Activated T-cell treated with anti-CD3 and anti-CD28 coated beads for 48 hours (primary cell): Measurements from ENCODE around the gene SCN4B.
"Not testable (repeated sequence)": the region's sequence is repeated elsewhere in the genome, so short reads cannot be mapped to it uniquely, and the experiment has no call there.

Experiments
- DNase-seq: peaks from one replicate; pipeline ENCODE4 v3.0.0-alpha.2; 2020; ENCODE audit warnings: low read depth

SCN4B gene, protein sequence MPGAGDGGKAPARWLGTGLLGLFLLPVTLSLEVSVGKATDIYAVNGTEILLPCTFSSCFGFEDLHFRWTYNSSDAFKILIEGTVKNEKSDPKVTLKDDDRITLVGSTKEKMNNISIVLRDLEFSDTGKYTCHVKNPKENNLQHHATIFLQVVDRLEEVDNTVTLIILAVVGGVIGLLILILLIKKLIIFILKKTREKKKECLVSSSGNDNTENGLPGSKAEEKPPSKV

DNA sequence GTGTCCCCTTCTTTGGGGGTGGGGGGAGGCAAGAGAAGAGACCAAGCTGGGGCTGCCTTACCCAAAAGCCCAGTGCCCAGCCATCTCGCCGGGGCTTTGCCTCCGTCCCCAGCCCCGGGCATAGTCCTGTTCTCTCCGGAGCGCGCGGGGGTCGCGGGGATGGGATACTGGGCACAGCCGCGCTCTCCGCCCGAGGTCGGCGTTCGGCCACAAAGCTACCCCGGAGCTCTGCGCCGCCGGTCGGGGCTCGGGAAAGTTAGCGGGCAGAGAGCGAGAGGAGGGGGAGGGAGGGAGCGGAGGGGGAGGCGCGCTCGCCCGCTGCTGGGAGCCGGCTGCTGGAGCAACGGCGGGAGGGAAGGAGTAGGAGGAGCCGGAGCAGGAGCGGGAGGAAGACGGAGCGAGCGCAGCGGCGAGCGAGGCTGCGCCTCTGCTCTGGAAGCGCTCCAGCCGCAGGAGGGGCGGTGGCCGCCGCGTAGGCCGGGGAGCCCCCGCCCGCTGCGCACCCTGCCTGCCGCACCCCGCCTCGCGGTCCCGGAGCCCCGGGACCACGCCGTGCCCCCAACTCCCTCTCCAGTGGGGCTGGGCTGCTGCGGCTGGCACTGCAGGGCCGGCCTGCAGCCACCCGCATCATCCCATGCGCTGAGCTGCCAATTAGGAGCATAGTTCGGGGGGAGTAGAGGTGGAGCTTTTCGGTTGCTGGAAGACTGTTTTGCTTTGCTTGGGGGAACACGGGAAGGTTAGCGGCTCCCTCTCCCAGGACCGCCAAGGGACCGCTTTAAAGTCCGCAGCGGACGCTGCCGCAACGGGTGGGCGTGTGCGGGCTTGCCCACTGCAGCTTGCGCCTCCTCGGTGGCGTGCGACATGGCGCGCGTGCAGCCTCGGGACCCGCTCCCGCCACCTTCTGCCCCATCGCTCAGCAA is at the start of gene SCN4B:
Gene SCN4B (minus strand): TSS at position 272 of the 920 bp plus-strand sequence. CDS start 150 bp downstream, at position 122.
- DNase-seq = no peak

DNA sequence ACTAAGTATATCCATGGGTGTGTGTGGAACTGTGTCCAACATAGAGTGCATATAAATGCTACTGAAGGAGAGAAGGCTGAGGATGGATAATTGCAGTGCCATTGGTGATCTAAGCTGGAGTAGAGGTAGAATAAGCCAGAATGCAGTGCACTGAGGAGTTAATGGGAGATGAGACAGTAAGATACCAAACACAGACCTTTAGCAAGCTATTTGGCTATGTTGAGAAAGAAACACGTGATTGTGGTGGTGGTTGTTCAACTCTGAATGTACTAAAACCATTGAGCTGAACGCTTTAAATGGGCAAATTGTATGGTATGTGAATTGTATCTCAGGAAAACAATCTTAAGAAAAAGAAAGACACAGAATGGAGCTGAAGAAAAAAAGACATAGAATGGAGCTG is 49.3 kb upstream of the SCN4B start:
- DNase-seq = no peak

DNA sequence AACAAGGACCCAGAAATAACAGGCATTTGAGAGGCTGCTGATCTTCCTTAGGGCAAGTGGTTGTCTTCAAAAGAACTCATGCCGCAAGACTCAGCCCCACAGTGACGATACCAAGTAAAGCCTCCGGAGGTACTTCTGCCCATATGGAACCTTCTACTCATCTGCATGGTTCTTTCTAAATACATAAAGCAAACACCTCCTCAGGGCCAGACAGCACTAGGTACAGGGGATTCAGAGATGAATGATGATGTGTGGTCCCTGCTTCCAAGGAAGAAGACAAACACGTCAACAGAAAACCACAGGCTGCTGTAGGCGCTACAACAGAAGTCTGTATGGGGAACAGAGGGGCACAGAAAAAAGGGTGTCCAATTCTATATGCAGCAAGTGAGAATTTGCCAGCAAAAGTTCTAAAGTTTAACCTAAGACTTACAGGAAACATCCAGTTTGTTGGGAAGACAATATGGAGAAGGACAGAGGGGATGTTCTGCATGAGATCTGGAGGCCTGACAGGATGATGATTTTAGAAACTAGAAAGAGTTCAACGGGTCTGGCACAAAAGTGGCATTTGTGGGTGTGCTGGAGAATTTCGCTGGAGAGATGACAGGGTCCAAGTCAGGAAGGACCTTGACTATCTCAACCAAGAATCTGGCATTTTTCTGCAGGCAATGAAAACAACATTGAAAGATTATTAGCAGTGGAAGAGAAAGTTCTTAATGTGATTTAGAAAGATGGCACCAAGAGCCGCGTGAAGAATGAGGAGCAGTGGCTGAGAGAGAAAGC is 48.5 kb upstream of the SCN4B start:
- DNase-seq = no peak

DNA sequence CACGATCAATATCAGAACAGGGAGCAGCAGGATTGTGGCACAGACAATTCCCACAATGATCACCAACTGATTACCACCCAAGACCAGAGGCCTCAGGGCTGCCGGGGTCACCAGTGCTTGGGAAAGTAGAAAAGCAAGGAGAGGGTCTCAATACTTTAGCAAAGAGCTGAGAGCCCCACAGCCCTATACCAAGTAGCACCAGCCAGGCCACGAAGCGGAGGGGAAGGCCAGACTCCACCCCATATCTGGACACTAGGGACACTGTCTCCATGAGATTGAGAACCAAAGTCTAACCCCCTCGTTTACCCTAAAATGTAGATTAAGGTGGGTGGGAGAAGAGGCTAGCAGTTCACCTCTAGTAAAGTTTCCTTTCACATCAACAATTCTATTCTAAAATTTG is 47.9 kb upstream of the SCN4B start:
- DNase-seq = no peak

DNA sequence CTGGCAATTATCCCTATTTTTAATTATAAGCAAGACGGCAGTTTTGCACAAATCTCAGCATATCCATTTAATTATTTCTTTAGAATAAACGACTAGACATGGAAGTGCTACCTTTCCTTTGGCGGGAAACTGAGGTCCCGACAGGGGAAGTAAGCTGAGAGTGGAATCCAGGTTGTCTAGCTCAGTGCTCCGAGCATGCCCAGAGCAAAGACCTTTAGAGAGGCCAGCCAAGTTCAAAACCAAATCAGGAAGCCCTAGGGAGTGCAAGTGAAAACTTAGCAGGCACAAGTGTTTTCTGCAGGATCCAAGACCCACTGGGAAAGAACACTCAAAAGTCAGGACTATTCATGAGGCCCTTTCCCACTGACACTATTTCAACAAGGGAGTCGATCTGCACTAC is 46.5 kb upstream of the SCN4B start:
- DNase-seq = no peak

DNA sequence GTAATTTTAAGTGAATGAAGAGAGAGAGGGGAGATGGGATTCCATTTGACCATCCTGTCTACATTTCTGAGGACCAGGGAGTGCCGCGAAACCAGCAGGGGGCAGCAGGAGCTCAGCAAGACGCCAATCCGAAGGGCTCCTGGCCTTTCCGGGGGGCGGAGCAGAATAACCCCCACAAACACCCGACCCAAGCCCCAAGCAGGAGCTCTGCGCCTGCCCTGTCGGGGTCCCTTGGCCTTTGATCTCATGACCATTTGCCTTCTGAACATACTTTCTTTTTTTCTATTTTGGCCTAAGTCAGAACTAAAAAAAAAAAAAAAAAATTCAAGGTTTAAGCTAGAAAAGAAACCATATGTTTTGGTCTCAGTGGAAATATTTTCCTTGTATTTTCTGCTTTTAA is 45.7 kb upstream of the SCN4B start:
- peak; percentile 82 for DNase-seq

DNA sequence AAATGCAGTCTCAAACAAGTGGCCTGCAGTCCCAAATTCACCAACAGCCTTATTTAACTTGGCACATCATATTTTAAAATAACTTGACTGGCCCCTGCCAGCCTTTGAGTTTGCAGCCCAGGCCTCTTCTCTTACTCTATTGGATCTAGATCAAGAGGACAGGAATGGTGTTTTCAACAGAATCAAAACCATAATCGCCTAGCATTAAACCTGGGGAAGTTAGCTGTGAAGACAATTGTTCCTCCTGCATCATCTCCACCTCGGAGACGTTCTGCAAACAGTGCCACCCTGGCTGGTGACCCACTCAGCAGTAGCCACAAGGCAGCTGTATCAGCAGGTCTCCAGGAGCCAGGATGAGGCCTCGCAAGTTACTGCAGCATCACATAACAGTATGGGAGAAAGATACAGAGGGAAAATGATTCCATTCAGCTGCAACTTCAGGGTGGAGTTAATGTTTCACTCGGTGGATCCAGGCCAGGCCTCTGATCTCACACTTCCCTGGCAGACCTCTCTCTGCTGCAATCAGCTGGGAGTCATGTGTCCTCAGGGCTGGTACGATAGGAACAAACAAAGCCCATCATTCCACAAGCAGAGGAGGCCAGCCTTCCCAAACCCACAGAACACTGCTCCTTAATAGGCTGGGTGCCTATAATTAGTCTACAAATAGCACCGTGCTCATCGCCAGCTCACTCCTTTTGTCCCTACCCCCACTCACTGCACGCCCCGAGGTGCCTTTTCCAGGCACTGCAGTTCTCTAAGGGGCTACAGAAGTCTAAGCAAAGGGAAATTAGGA is 42.4 kb upstream of the SCN4B start:
- no peak for DNase-seq

DNA sequence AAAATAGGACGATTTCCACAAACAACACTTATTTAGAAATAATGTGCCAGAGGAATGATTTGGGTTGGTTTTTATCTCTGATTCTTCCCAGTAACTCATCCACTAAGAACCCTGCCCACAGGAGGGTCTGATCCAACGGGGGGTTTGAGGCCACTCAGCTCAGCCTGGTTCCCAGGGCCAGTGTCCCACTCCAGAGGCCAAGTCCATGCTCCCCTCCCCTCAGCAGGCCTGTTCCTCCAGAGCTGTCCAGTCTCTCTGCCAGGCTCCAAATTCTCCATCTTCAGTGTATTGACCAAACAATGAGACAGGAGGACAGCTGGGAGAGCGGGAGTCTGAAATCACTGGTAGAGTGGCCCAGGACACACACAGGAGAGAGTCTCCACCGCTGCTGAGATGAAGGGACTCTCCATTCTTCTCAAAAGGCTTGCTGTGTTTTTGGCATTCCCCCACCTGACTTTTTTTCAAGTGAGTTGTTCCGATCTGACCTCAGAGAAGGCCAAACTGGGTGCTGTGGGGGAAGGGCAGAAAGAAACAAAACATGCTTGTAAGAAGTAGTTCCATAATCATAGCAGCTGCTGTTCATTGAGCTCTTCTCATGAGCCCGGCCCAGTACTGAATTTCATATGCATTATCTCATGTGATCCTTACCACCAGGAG is 41.4 kb upstream of the SCN4B start:
- no peak for DNase-seq

DNA sequence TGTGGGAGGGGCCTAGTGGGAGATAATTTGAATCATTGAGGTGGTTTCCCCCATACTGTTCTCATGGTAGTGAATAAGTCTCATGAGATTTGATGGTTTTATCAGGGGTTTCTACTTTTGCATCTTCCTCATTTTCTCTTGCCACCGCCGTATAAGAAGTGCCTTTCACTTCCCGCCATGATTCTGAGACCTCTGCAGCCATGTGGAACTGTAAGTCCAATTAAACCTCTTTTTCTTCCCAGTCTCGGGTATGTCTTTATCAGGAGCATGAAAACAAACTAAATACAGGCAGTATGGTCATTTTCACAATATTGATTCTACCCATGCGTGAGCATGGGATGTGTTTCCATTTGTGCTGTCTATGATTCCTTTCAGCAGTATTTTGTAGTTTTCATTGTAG is 40.2 kb upstream of the SCN4B start:
- DNase-seq = not testable (repeated sequence)

DNA sequence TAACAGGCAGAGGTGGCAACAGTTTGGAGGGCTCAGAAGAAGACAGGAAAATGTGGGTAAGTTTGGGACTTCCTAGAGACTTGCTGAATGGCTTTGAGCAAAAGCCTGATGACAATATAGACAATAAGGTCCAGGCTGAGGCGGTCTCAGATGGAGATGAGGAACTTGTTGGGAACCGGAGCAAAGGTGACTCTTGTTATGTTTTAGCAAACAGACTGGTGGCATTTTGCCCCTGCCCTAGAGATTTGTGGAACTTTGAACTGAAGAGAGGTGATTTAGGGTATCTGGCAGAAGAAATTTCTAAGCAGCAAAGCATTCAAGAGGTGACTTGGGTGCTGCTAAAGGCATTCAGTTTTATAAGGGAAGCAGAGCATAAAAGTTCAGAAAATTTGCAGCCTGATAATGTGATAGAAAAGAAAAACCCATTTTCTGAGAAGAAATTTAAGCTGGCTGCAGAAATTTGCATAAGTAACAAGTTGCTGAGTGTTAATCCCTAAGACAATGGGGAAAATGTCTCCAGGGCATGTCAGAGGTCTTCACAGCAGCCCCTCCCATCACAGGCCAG is 38.4 kb upstream of the SCN4B start:
- not testable (repeated sequence) for DNase-seq

DNA sequence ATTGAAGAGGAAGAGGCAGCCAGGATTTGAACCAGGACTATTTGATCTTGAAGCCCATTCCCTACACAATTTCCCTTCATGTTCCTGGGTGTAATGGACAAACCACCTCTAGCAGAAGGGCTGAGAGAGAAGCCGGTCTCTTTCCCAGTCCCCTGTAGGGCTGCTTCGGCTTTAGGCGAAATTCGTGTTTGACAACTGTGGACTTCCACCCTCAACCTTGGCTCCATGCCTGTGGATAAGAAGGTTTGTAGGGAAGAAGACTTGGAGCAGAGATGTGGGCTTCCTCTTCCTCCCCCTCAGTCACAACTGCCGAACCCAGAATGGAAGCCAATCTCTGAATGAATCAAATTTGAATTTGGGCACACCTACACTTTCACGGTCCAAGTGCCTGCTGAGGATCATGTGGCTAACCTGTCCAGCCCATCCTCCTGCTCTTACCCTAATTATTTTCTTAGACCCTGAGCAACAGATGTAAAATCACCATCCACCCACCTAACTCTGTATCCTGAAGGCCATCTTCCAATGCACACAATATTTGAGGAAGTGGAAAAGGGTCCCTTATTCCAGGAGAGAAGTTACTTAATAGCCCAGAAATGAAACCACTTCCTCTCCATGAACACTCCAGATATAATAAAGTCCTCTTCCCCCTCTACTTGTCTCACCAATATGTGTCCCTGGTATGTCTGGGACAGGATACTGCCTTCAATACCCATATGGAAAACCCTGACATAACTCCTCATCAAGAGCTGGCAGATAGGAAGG is 33.9 kb upstream of the SCN4B start:
- DNase-seq = no peak

DNA sequence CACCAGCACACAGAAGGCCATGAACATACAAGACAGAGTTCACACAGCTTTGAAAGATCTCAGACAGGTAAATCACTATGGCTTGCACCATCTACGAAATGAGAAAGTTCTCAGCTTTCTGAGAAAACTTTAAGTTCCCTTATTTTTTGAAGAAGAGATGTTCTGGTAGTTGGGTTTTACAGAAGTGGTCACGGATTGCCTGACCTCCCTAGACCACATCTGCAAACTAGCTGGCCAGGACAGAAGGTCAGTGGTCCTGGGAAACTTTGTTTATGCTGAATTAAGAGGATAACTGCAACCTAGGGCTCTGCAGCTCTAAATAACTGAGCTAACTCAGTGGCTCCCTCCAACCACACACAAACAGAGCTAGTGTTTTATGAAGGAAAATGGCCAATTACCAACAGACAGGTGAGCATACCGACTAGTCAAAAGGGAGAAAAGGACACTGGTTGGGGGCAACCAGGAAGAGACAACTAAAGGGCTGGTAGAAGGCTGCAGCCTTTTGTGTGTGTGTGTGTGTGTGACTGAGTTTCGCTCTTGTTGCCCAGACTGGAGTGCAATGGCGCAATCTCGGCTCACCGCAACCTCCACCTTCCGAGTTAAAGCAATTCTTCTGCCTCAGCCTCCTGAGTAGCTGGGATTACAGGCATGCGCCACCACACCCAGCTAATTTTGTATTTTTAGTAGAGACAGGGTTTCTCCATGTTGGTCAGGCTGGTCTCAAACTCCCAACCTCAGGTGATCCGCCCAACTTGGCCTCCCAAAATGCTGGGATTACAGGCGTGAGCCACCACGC is 32.4 kb upstream of the SCN4B start:
- no peak for DNase-seq

DNA sequence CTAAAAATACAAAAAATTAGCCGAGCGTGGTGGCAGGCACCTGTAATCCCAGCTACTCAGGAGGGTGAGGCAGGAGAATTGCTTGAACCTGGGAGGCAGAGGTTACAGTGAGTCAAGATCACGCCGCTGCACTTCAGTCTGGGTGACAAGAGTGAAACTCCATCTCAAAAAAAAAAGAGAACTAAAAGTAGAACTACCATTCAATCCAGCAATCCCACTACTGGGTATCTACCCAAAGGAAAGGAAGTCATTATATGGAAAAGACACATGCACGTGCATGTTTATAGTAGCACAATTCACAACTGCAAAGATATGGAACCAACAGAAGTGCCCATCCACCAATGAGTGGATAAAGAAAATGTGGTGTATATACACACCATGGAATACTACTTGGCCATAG is 31.1 kb upstream of the SCN4B start:
- not testable (repeated sequence) for DNase-seq

DNA sequence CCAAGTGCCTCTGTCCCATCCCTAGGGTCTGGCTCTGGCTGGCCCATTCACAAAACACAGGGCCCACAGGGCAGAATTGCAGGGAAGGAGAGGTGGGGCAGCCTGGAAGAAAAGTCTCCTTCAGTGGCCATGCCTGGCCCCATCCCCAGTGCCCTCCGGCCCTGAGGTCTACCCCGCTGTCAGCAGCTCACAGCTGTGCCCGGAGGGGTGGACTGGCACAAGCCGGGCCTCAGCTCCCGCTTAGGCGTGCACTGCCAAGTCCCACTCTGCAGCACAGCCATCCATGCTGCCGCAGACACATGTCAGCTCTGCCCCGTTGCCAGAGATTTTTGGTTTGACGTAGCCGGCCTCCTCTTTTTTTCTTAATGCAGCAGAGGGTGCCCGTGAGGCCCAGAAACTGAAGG is 27.7 kb upstream of the SCN4B start:
- no peak for DNase-seq

DNA sequence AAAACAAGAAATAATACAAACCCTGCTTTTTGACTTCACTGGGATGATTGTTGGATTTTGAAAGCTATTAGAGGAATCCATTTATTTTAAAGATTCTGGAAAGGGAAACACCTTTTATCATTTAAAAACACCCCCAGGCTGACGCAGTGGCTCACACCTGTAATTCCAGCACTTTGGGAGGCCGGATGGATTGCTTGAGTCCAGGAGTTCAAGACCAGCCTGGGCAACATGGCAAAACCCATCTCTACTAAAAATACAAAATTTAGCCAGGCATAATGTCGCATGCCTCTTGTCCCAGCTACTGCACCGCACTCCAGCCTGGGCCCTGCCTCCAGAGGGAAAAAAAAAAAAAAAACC is 24.1 kb upstream of the SCN4B start:
- no peak for DNase-seq

DNA sequence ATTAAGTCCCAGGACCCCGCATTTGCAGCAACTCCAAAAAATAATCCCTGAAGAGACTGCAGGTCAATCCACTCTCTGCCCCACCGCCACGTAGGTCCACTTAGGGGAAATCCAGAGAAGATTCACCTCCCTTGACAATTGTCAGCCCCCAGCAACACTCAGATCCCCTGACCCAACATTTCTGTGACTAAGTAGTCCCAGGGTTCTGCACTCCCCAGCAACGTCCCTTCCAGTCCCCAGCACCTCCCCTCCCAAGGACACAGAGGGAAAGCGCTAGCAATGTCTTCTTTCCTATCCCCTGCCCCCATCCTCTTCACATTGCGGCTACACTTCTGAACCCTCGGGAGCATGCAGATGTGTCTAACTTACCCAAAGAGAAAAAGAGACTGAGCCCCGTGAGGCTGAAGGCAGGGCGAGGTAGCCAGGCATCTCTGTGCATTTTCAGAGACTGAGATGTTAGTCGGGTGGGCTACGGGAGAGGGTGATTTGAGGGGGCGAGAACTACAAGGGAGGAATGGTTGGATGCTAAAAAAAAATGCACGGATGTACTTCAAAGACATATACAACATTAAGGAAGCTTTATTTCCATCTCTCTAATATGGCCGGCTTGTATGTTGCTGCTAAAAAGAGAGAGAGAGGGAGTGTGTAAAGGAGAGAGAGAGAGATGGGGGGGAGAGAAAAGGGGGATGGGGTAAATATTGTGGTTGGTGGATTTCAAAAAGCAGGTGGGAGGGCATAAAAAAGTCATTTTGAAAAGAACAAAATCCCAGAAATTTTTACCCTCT is 23.6 kb upstream of the SCN4B start, which contains the start of gene SCN2B:
Gene SCN2B (minus strand): TSS at position 647 of the 785 bp plus-strand sequence. CDS start 208 bp downstream, at position 439.
- no peak for DNase-seq

DNA sequence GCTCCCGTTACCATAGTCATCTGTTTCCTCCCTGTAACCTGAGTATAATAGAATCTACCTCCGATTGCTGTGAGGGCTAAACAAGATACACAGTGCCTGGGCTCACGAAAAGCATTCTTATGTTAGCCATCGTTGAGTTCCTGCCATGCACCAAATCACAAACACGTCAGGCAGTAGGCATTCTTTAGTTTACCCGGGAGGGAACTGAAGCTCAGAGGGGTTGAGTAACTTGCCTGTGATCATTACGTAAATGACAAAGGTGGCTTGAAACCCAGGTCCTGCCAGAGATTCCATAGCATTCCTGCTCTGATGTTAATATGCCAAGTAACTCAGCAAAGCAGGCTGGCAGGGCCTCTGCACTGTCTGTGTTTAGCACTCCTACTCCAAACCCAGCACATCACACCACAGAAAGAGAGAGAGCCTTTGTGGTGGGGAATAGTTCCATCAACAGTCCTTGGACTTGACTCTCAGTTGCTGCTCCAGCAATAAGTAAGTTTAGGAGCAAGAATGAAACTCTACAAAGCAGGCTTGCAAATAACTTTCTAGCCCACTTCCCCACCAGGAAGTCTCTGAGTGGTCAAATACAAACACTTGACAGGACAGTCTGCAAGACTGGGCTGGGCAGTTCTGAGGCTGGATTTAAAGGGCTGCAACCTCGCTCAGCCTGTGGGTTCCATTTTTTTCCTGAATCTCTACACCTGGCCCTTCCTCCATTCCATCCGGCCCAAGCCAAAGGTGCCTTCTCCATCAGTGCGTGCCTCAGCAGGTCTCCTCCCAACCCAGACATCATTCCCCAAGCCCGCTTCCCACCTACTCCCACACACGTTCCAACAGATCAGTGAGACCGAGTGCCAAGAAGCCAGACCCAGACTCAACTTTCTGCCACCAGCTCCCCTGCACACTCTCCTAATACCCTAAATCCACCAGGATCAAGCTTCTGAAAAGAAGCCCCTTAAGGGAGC is 22.7 kb upstream of the SCN4B start:
- no peak for DNase-seq
